SU-DHL-6 (cell line): Measurements from ENCODE around the gene FAM53B.
"Not testable (repeated sequence)": the region's sequence is repeated elsewhere in the genome, so short reads cannot be mapped to it uniquely, and the experiment has no call there.

Experiments used
- H2AFZ ChIP-seq: fragments of 200-600 bp; sonication (generic); 2 replicates; pipeline ENCODE4 v1.6.1; 2014; ENCODE audit warnings: low read depth, mild to moderate bottlenecking, moderate library complexity, mixed read lengths, antibody characterized with exemption, low read length; ENCODE audit not compliant: severe bottlenecking
- H3F3A ChIP-seq: fragments of 200-600 bp; shearing (Covaris generic); 2 replicates; pipeline ENCODE4 v1.6.0; 2016; ENCODE audit warnings: antibody characterized with exemption, mild to moderate bottlenecking; ENCODE audit not compliant: insufficient read depth
- H3K27ac ChIP-seq: fragments of 200-600 bp; sonication (generic); 2 replicates; pipeline ENCODE4 v1.5.1; 2016; ENCODE audit warnings: low read depth, mild to moderate bottlenecking, low read length, moderate library complexity, mixed read lengths
- H3K27me3 ChIP-seq: fragments of 200-600 bp; sonication (generic), shearing (Covaris generic); 2 replicates; pipeline ENCODE4 v1.6.0; 2014; ENCODE audit warnings: mild to moderate bottlenecking, low read length
- H3K36me3 ChIP-seq: fragments of 200-600 bp; sonication (generic); 2 replicates; pipeline ENCODE4 v1.6.1; 2014; ENCODE audit warnings: mild to moderate bottlenecking, low read length, mixed read lengths
- H3K4me2 ChIP-seq: fragments of 300-600, 200-600 bp; shearing (Covaris generic), sonication (generic); 2 replicates; pipeline ENCODE4 v1.6.0; 2014; ENCODE audit warnings: low read length, low read depth, mild to moderate bottlenecking; ENCODE audit not compliant: poor library complexity, severe bottlenecking
- H3K4me3 ChIP-seq: fragments of 200-600 bp; sonication (generic); 2 replicates; pipeline ENCODE4 v1.5.1; 2014; ENCODE audit warnings: antibody characterized with exemption, low read length, mild to moderate bottlenecking, mixed read lengths; ENCODE audit not compliant: insufficient read depth, poor library complexity, severe bottlenecking
- H3K79me2 ChIP-seq: fragments of 200-600 bp; sonication (generic); 2 replicates; pipeline ENCODE4 v1.6.1; 2014; ENCODE audit warnings: mild to moderate bottlenecking, low read length, moderate library complexity; ENCODE audit not compliant: insufficient read depth
- H3K9ac ChIP-seq: fragments of 200-600 bp; sonication (generic); 2 replicates; pipeline ENCODE4 v1.7.0; 2014; ENCODE audit warnings: mild to moderate bottlenecking, low read length
- H3K9me2 ChIP-seq: fragments of 200-600 bp; sonication (generic); replicated peaks from 2 replicates; pipeline ENCODE4 v1.6.1; 2014; ENCODE audit warnings: low read length; ENCODE audit not compliant: insufficient read depth
- H3K9me3 ChIP-seq: fragments of 200-600 bp; sonication (generic); 2 replicates; pipeline ENCODE4 v1.6.1; 2014; ENCODE audit warnings: low read length, mixed read lengths; ENCODE audit not compliant: insufficient read depth
- H4K20me1 ChIP-seq: fragments of 200-600 bp; sonication (generic); 2 replicates; pipeline ENCODE4 v1.6.1; 2014; ENCODE audit warnings: low read depth, mild to moderate bottlenecking, antibody characterized with exemption, low read length, moderate library complexity, mixed read lengths
- CTCF ChIP-seq: fragments of 200-600 bp; sonication (generic); IDR thresholded peaks from one replicate; pipeline ENCODE4 v1.5.1; 2017; ENCODE audit warnings: antibody characterized with exemption, mild to moderate bottlenecking, low read length, moderate library complexity; ENCODE audit not compliant: insufficient read depth, poor library complexity, severe bottlenecking
- EZH2phosphoT487 ChIP-seq: fragments of 200-600 bp; sonication (generic), shearing (Covaris generic); conservative IDR thresholded peaks from 2 replicates; pipeline ENCODE4 v1.6.1; 2018; ENCODE audit warnings: mild to moderate bottlenecking, antibody characterized with exemption, low read length, moderate library complexity, mixed read lengths

Gene FAM53B

GRCh38 chr10:124588736-124589490, 155.3 kb downstream of the FAM53B start:
- no peaks in the 10 kb centered on the region for H3K79me2 ChIP-seq
- peak overlapping the region; percentile 9; the same call in 1 of the 2 replicates for H3K9ac ChIP-seq
- H3K9me2 ChIP-seq, result no peaks in the 10 kb centered on the region
- no peaks in the 10 kb centered on the region for H3F3A ChIP-seq
- no peak overlapping the region for H3K27ac ChIP-seq
- no peaks in the 10 kb centered on the region for H3K9me3 ChIP-seq
- no peak overlapping the region for H3K4me2 ChIP-seq
- H3K27me3 ChIP-seq, result no peaks in the 10 kb centered on the region
- no peaks in the 10 kb centered on the region for H4K20me1 ChIP-seq
- no peak overlapping the region for H2AFZ ChIP-seq
- no peak overlapping the region for H3K4me3 ChIP-seq
- TF ChIP-seq CTCF (no peak), EZH2phosphoT487 (no peak)
- H3K36me3 ChIP-seq, result no peaks in the 10 kb centered on the region

DNA sequence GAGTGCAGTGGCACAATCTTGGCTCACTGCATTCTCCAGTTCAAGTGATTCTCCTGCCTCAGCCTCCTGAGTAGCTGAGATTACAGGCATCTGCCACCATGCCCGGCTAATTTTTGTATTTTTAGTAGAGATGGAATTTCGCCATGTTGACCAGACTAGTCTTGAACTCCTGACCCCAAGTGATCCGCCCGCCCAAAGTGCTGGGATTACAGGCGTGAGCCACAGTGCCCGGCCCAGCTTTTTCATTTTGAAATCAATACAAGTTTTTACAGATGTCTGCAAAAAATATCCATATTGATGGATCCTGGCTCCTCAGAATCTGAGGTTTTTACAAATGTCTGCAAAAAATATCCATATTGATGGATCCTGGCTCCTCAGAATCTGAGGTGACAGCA, 155.8 kb downstream of the FAM53B start:
- not testable (repeated sequence) for H3K4me2 ChIP-seq, H3K27me3 ChIP-seq, H4K20me1 ChIP-seq, H3K27ac ChIP-seq, H3K79me2 ChIP-seq, H3F3A ChIP-seq, H2AFZ ChIP-seq, H3K9me2 ChIP-seq, H3K9ac ChIP-seq, H3K4me3 ChIP-seq, H3K36me3 ChIP-seq, H3K9me3 ChIP-seq

- no peak overlapping the region for H3K4me2 ChIP-seq
- H3K36me3 ChIP-seq, result no peaks in the 10 kb centered on the region
- H3K27ac ChIP-seq, result no peak overlapping the region
- H3F3A ChIP-seq, result no peaks in the 10 kb centered on the region
- no peaks in the 10 kb centered on the region for H4K20me1 ChIP-seq
- H3K79me2 ChIP-seq, result no peaks in the 10 kb centered on the region
- no peak overlapping the region for H3K4me3 ChIP-seq
- H3K9me3 ChIP-seq, result no peaks in the 10 kb centered on the region
- H2AFZ ChIP-seq, result no peak overlapping the region
- H3K9ac ChIP-seq, result no peak overlapping the region
- no peak for TF ChIP-seq CTCF
- no peak for TF ChIP-seq EZH2phosphoT487
- no peaks in the 10 kb centered on the region for H3K9me2 ChIP-seq
- H3K27me3 ChIP-seq, result no peaks in the 10 kb centered on the region
These were observed 156.4 kb downstream of the FAM53B start for GRCh38 chr10:124587811-124588211.

GRCh38 chr10:124586142-124586541, 158.0 kb downstream of the FAM53B start:
- no peak overlapping the region for H3K4me2 ChIP-seq
- no peaks in the 10 kb centered on the region for H3F3A ChIP-seq
- no peak overlapping the region for H3K27ac ChIP-seq
- no peaks in the 10 kb centered on the region for H3K27me3 ChIP-seq
- H3K9me3 ChIP-seq, result no peaks in the 10 kb centered on the region
- TF ChIP-seq EZH2phosphoT487 (no peak), CTCF (no peak)
- no peaks in the 10 kb centered on the region for H3K79me2 ChIP-seq
- no peaks in the 10 kb centered on the region; the same call in 1 of the 2 replicates for H3K36me3 ChIP-seq
- H2AFZ ChIP-seq, result no peak overlapping the region
- no peaks in the 10 kb centered on the region for H4K20me1 ChIP-seq
- H3K4me3 ChIP-seq, result no peak overlapping the region
- no peak overlapping the region for H3K9ac ChIP-seq
- no peaks in the 10 kb centered on the region for H3K9me2 ChIP-seq
